Left colon (tissue), 2 donors: Measurements from ENCODE around the gene RFX6. TPM values are rescaled to one million over a fixed set of nuclear protein-coding genes. Genes with fewer than 3 reads are reported as not detected.
"Not testable (repeated sequence)": the region's sequence is repeated elsewhere in the genome, so short reads cannot be mapped to it uniquely, and the experiment has no call there.

Experiments used
- ATAC-seq: fragments of 200-7000 bp; cut with Tn5 transposase; one replicate; pipeline ENCODE4 v1.9.1; 2020; ENCODE audit warnings: mild to moderate bottlenecking, moderate library complexity
- DNase-seq, 2 donors: peaks; one replicate each; pipeline ENCODE4 v3.0.0-alpha.2; 2020
- intact Hi-C, 2 donors: fragments of 100-400 bp; cut with DNase I in 1 of 2; cut with micrococcal nuclease in 1 of 2; formaldehyde crosslinking; loops; one replicate each; pipeline versions ENCODE4 v1.11.2 to v1.14.0; 2022; cut with DNase I, micrococcal nuclease
- long read RNA-seq: library from polyadenylated mRNA; unstranded; transcript quantifications from one replicate; pipeline ENCODE4 v2.0.0, GENCODE V29; 2021
- total RNA-seq, 2 donors: library from RNA; stranded (reverse); fragmentation: NEBNext Ultra II Directional; extraction: Animal tissue kit (Norgen Biotek cat#: 25700); gene quantifications; one replicate each; pipeline ENCODE4 v1.2.1, GENCODE V29; 2021
- donor health status: DM: no; HTN: no; CAD: no.
- donor health status: DM: yes; HTN: yes; CAD: no.

The RFX6 gene, protein sequence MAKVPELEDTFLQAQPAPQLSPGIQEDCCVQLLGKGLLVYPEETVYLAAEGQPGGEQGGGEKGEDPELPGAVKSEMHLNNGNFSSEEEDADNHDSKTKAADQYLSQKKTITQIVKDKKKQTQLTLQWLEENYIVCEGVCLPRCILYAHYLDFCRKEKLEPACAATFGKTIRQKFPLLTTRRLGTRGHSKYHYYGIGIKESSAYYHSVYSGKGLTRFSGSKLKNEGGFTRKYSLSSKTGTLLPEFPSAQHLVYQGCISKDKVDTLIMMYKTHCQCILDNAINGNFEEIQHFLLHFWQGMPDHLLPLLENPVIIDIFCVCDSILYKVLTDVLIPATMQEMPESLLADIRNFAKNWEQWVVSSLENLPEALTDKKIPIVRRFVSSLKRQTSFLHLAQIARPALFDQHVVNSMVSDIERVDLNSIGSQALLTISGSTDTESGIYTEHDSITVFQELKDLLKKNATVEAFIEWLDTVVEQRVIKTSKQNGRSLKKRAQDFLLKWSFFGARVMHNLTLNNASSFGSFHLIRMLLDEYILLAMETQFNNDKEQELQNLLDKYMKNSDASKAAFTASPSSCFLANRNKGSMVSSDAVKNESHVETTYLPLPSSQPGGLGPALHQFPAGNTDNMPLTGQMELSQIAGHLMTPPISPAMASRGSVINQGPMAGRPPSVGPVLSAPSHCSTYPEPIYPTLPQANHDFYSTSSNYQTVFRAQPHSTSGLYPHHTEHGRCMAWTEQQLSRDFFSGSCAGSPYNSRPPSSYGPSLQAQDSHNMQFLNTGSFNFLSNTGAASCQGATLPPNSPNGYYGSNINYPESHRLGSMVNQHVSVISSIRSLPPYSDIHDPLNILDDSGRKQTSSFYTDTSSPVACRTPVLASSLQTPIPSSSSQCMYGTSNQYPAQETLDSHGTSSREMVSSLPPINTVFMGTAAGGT
- 1 to 10 TPM; 1.3 to 1.5 TPM for total RNA-seq
- long read RNA-seq, result 0 reads

DNA sequence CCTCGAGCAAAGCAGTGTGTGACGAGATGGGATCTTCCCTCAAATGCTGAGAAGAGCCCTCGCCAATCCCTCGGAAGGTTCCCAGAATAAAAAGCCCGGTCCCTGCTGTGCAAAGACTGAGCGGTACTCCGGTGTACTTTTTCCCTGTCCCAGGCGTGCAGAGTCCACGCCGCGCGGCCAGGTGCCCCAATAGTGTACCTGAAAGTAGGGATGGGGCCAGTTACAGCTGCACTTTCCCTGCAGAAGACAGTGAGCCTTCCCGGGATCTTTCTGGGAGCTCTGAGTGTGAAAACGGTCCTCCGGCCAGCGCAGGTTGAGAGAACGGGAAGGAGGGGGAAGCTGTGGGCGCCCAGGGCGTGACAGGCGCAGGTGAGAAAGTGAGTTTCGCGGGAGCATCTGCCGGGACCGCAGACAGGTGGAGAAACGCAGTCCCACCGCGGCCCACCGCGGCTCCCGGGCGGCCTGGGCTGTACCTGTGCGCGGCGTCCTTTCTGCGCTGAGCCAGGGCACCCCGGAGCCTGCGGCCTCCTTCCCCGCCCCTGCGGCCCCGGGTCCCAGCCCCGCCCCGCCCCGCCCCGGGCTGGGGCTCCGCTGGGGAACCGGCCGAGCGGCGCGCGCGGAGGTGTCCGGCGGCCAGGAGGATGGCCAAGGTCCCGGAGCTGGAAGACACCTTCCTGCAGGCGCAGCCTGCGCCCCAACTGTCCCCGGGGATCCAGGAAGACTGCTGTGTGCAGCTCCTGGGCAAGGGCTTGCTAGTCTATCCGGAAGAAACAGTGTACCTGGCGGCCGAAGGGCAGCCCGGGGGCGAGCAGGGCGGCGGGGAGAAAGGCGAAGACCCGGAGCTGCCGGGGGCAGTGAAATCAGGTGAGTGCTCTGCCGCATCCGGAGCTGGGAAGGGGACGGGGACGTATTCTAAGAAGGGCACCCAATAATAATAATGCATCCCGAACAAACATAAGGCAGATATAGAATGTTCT lies at the start of gene RFX6:
RFX6 (plus strand) TSS at position 608 of the 977 bp plus-strand sequence; CDS start at position 642, 34 bp downstream.
- DNase-seq (peak in 1 of 2 donors; percentile 12), ATAC-seq (peak; percentile 85)
- intact Hi-C loops, result no loop called here

DNA sequence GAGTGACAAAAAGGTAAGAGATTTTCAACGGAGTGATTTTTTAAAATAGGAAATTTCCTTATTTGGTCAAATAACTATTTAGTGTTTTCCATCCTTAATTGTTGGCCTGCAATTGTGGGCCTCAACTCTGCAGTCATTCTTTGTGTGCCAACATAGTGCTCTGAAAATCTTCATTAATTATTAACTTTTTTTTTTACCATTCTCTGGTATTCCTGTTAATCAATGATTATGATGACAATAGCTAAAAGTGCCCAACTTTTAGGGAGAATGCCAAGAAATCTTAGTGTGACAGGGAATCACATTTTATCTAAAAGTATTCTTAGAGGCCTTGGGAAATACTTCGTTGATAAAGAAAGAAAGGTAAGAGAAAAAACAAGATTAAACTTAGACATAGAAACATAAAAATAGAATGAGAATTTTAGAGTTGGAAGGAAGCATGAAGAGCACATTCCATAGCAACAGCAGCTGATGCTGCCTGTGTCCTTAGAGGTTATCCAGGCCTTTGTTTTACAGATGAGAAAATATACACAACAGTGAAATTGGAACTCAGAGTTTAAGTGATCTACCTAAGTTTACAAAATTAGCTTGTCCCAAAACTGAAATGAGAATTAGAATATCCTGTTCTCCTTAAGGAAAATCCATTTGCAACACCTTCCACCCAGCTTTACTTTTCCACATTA lies 49.3 kb upstream of the RFX6 start:
- no peak for ATAC-seq
- intact Hi-C loops, result no loop called here
- no peak for DNase-seq

DNA sequence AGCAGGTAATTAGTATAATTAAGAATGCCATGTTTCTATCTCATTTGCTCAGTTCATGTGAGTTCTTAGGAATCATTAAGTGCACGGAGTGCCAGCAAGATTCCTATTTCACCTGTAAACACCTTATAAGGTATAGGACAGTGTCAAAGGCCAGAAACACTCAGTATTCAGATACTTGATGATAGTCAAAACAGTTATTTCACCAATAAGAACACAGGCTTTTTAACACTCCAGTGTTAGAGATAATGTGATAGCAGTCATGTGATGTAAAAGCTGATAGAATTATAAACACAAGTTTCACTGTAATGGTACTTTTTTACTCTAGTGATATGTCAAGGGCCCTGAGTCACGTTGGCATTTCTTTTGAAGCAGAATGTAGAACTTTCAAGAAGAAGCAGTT lies 48.1 kb upstream of the RFX6 start, which contains the start of gene GPRC6A:
GPRC6A (minus strand) TSS at position 101 of the 400 bp plus-strand sequence; CDS start at position 31, 70 bp downstream.
- no peak for DNase-seq
- no peak for ATAC-seq
- intact Hi-C loops, result no loop called here

DNA sequence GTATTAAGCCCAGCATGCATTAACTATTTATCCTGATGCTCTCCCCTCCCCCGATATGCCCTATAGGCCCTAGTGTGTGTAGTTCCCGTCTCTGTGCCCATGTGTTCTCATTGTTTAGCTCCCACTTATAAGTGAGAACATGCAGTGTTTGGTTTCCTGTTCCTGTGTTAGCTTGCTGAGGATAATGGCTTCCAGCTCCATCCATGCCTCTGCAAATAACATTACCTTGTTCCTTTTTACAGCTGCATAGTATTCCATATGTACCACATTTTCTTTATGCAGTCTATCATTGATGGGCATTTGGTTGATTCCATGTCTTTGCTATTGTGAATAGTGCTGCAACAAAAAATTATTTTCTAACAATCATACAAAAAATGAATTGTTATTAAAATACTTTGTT lies 42.5 kb upstream of the RFX6 start:
- DNase-seq, ATAC-seq, intact Hi-C loops: not testable (repeated sequence)

DNA sequence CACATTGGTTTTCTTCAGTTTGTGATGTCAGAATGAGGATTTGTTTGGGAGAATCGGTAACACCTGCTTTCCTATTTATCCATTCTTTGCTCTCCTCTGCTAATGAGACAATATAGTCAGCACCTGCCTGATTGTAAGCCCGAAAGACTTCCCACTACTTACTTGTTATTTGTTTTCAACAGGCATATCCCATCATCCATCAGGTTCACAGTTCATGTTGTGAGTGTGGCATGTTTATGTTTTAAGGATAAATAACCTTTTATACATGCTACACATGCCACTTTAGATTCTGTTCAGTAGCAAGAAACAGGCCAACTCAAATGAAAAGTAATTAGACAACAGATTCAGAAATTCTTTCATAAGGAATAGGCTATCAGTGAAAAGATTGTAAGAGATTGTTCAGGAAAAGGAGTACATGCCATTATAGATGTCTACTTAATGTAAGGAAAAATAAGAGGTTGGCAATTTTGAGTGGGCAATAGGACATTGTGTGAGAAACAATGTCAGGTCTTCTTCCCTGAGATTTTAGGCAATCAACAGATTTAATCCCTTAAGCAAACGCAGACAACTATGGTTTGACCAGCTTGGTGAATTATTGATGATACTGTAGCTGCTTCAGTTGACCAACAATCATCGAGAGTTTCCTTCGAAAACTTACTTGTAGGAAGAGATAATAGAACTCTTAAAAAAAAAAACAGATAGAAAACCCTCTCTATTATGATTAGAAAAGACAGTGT lies 40.3 kb upstream of the RFX6 start:
- ATAC-seq (no peak), DNase-seq (no peak)
- intact Hi-C loops, result no loop called here

DNA sequence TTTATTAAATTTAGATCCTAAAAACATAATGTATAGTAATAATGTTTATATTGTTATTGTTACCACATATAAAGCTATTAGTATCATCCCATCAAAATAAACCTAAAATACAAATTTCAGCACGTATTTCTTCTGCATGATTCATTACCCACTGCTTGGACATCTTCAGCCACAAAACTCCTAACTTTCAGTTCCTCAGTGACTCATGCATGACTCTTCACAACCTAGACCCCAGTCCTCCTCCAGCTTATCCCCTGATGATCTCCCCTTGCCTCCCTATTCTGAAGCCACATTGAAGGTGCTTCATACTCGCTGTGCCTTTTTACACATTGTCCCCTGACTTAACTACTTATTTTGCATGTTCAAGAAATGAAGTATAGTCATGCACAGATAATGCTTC lies 37.0 kb upstream of the RFX6 start:
- ATAC-seq (no peak), DNase-seq (no peak)
- intact Hi-C loops, result no loop called here

DNA sequence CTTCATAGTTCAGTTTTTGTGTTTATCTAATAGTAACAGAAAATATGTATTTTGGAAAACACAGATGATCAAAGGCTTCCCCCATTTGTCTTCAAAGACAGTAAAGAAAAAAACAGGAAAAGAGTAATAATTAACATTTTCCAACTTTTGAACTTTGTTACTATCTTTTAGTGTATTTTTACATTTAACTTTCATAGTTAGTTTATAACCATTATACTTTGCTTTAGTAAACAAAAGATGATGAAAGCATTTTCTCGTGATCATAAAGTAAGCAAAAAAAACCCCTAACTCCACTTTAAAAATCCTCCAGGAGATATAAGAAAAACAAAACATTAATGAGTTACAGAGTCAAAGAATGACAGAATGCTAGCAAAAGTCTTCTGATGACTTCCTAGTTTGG lies 34.6 kb upstream of the RFX6 start:
- DNase-seq (no peak), ATAC-seq (no peak)
- intact Hi-C loops, result no loop called here

DNA sequence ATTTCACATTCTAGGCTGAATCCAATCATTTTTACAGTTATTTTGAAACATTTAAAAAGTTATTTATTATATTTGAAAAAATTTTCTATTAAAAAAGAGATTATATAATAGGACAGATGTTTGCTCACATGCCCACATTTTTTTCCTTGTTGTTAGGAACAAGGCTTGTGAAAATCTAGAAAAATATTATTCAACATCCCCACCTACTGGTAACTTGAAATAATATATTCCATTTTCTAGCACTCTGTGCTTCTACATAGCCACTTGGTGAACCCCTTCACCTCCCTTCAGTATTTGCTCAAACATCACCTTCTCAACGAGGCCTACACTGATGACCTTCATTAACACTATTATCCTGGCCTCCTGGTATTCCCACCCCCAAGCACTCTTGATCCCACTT lies 29.8 kb upstream of the RFX6 start:
- peak; percentile 66 for ATAC-seq
- intact Hi-C loops, result no loop called here
- no peak for DNase-seq

DNA sequence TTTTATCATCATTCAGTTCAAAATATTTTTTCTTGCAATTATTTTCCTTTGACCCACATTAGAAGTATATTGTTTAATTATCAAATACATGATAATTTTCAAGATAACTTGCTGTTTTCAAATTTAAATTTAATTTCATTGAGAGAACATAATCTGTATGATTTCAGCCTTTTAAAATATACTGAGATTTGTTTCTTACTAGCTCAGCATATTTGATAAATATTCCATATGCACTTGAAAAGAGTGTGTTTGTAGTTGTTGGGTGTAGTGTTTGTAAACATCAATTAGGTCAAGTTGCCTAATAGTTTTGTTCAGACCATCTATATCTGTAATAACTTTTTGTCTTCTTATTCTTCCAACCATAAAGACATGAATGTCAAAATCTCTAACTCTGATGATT lies 19.0 kb upstream of the RFX6 start:
- no peak for ATAC-seq
- intact Hi-C loops, result no loop called here
- no peak for DNase-seq

DNA sequence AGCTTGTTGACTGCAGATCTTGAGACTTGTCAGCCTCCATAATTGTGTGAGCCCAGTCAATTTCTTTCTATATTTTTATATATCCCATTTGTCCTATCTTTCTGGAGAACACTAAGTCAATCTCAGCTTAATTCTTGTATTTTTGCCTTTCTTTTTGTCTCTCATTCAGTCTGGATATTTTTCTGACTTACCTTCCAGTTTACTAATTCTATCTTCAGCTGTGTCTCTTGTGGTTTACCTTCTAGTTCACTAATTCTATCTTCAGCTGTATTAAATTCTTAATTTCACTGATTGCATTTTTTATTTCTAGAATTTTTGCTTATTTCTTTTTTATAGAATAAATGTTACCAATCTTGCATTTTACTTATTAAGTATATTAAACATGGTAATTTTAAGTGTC lies 17.8 kb upstream of the RFX6 start:
- intact Hi-C loops, result no loop called here
- ATAC-seq, result no peak
- no peak for DNase-seq

DNA sequence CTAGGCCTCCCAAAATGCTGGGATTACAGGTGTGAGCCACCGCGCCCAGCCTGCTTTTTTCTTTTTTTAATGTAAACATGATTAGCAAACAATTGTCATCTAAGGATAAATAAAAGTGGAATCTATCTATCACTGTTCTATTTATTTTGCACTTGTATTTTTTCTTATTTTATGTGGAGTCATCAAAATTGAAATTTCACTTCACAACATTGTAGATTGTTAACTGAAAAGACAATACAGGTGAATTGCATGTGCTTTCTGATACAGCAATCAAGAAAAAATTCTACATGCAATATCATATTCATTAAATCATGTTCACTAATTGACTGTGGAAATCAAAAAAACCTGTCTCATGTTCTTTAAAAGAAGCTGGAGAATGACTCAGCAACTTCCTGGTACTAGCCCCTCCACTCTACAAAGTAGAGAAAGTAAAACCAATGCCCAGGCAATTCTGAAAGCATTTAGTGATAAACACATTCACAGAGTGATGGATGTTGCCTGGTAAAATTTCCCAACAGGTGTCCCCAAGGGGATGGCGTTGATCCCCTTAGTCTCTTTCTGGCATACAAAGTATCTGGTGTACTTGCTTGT lies 10.7 kb upstream of the RFX6 start:
- no peak for ATAC-seq
- intact Hi-C loops, result no loop called here
- DNase-seq, result no peak

DNA sequence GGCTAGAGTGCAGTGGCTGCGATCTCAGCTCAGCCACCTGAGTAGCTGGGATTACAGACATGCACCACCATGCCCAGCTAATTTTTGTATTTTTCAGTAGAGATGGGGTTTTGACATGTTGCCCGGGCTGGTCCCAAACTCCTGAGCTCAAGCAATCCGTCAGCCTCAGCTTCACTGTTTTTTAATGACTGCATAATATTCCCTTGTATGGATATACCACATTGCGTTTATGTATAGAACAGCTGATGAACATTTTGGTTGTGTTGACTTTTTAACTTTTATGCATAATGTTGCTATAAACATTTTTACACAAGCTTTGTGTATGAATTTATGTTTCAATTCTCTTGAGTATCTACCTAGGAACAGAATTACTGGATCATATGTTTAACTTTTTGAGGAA lies 4.3 kb upstream of the RFX6 start:
- ATAC-seq, result no peak
- intact Hi-C loops, result no loop called here
- no peak for DNase-seq

DNA sequence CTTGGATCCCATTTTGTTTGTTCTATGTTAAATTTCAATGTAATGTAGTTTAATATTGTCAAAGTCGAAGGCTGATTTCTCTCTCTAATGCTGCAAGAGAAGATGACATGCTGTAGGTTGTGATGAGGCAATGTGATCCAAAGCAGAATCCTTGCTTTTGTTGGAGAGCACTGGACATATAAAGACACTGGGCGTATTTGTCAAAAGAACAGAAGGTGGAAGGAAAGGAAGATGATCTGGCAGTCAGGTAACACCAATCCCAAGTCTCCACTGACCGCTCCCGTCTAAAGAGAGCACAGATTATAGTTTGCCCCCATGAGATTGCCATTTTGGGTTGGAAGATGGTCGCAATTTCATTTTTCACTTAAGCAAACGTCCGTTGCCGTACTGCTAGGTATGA lies 935 bp upstream of the RFX6 start:
- ATAC-seq (no peak), DNase-seq (no peak)
- intact Hi-C loops, result no loop called here

DNA sequence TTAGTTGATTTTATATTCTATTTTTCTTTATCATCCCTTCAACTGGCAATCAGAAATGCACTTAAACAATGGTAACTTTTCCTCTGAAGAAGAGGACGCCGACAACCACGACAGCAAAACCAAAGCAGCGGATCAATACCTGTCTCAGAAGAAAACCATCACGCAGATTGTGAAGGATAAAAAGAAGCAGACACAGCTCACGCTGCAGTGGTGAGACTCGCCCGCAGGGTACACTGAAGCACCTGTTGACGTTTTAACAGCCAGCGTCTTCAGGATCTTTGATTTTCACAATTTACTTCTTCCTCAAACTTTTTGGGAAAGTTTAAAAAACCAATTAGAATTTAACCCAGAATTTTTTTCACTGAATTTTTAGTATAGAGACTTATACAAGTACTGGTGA lies 701 bp downstream of the RFX6 start:
- intact Hi-C loops, result no loop called here
- ATAC-seq (peak; percentile 60), DNase-seq (peak in 1 of 2 donors; percentile 22)

DNA sequence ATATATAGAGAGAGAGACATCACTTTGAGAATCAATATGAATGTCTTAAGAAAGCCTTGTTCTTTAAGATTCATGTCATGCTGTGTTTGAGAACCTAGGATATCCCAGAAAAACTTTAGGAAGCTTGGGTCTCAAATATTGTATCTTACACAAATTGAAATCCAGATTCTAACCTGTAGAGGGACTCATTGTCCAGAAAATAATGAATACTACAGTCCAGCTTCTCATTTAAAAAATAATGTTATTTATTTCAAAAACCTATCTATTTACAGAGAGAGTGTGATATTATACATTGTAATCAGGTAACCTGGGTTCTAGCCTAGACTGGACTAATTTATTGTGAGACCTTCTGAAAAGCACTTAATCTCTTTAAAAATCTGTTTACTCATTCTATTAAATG lies 4.2 kb downstream of the RFX6 start:
- ATAC-seq (peak; percentile 44), DNase-seq (no peak)
- intact Hi-C loops, result no loop called here

DNA sequence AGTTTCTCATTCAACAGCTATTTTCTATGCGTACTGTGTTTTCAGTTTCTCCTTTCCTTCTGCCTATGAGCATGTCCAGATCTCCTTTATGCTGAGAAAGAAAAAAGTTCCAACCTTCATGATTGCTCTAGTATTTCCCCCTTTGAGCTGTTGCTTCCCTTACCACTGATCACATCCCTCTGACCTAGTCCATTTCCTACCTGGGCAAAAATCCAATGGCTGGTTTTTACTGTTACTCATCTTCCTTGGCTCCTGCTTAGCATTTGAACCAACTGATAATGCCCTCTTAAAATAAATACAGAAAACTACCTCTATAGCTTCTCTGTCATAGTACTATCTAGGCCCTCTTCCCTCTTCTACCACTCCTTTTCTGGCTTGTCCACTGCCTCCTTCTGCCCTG lies 6.0 kb downstream of the RFX6 start:
- no peak for DNase-seq
- no peak for ATAC-seq
- intact Hi-C loops, result no loop called here

DNA sequence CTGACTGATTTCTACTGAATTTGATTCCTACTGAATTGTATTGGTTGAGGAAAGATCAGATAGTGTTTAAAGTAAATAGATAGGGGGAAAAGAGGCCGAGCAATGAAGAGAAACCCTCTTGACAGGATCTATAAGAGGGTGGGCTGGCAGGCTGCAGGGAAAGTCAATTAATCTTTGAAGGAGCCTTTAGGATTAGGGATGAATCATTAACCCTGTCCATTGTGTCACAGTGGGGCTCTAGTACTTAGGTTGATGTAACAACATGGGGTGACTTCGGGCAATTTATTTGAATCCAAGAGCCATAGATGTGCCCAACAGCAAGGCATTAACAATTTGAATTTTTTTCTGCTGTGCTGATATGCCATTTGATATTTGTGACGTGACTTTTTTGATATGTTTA lies 7.5 kb downstream of the RFX6 start:
- DNase-seq, result no peak
- intact Hi-C loops, result no loop called here
- ATAC-seq, result no peak
